HepG2 (cell line): ENCODE results near the gene TJP3. TPM values are rescaled to one million over a fixed set of nuclear protein-coding genes. Genes with fewer than 3 reads are reported as not detected.

Experiments used
- ATAC-seq: fragments of 200-7000 bp; cut with Tn5 transposase; 3 replicates; pipeline ENCODE4 v1.9.1; 2020; ENCODE audit warnings: mild to moderate bottlenecking, moderate library complexity
- BruUV-seq: library from RNA; stranded (reverse); fragments of 400-500 nt; replicated peaks from 2 replicates; lab custom pipeline; 2021; lab: Mats Ljungman, UMichigan
- CTCF ChIA-PET: fragments of 300-600 bp; formaldehyde crosslinking; extraction: SDS; loops from one replicate; lab custom pipeline; 2021; ENCODE audit warnings: low total read pairs, inconsistent platforms, low intra/inter-chr PET ratio; lab: Yijun Ruan, JAX
- POLR2A ChIA-PET: fragments of 350-600 bp; sonication (Branson Sonifier 250); formaldehyde crosslinking; loops from one replicate; lab custom pipeline; 2020; ENCODE audit warnings: antibody characterized with exemption, inconsistent platforms; lab: Yijun Ruan, JAX
- DNase-seq: peaks from one replicate; pipeline ENCODE4 v3.0.0-alpha.2; 2015; ENCODE audit warnings: low spot score
- FAIRE-seq: peaks from 3 replicates; lab custom pipeline; 2011; peaks lifted over from hg19 to GRCh38; lab: Jason Lieb, UNC
- H2AFZ ChIP-seq: one replicate; pipeline ENCODE4 v1.6.1; 2011; ENCODE audit warnings: low read length, inconsistent platforms
- H3K27ac ChIP-seq: fragments of 300-600 bp; 3 replicates; pipeline ENCODE4 v1.8.0; 2011; ENCODE audit warnings: mixed run types, mild to moderate bottlenecking, mixed read lengths, low read length, inconsistent platforms; ENCODE audit not compliant: insufficient read depth; ENCODE audit errors: extremely low read length
- H3K27me3 ChIP-seq, 2 experiments: fragments of 200-600 bp in 1 of 2; 2 replicates in 1 of 2; 3 replicates in 1 of 2; pipeline versions ENCODE4 v1.6.0 to v1.8.0; 2011; ENCODE audit warnings: low read length in 2 of 2, mild to moderate bottlenecking in 2 of 2, moderate library complexity in 2 of 2, inconsistent platforms in 1 of 2; ENCODE audit not compliant: insufficient read depth in 2 of 2, control insufficient read depth in 1 of 2
- H3K36me3 ChIP-seq, 2 experiments: fragments of 200-600 bp in 1 of 2; replicated peaks in 1 of 2; 2 replicates in 1 of 2; 3 replicates in 1 of 2; pipeline versions ENCODE4 v1.5.1 to v1.8.0; 2011; ENCODE audit warnings: low read length in 2 of 2, inconsistent platforms in 1 of 2; ENCODE audit not compliant: insufficient read depth in 2 of 2, control insufficient read depth in 1 of 2
- H3K4me1 ChIP-seq: 2 replicates; pipeline ENCODE4 v1.5.1; 2012; ENCODE audit warnings: low read length, inconsistent platforms; ENCODE audit not compliant: insufficient read depth
- H3K4me2 ChIP-seq: 2 replicates; pipeline ENCODE4 v1.6.0; 2011; ENCODE audit warnings: low read depth, low read length, inconsistent platforms
- H3K4me3 ChIP-seq, 3 experiments: fragments of 200-600 bp in 1 of 3; sonication (generic), shearing (Covaris generic) in 1 of 3; replicated peaks in 1 of 3; 2 replicates each; pipeline ENCODE4 v1.5.1; 2011 to 2016; ENCODE audit warnings: low read length in 3 of 3, inconsistent platforms in 2 of 3, low read depth in 2 of 3, mild to moderate bottlenecking in 2 of 3, control low read depth in 1 of 3, mixed read lengths in 1 of 3; ENCODE audit not compliant: insufficient read depth in 1 of 3
- H3K79me2 ChIP-seq: one replicate; pipeline ENCODE4 v1.6.1; 2011; ENCODE audit warnings: low read length, inconsistent platforms; ENCODE audit not compliant: insufficient read depth
- H3K9ac ChIP-seq: 2 replicates; pipeline ENCODE4 v1.6.0; 2011; ENCODE audit warnings: mild to moderate bottlenecking, low read depth, low read length, inconsistent platforms; ENCODE audit not compliant: insufficient read depth
- H3K9me3 ChIP-seq: 2 replicates; pipeline ENCODE4 v1.5.1; 2012; ENCODE audit warnings: mild to moderate bottlenecking, low read length
- H4K20me1 ChIP-seq: 2 replicates; pipeline ENCODE4 v1.6.0; 2011; ENCODE audit warnings: inconsistent platforms, mild to moderate bottlenecking, low read length, moderate library complexity; ENCODE audit not compliant: insufficient read depth
- MEIS2 ChIP-seq: sonication (generic); formaldehyde crosslinking; IDR thresholded peaks from 2 replicates; pipeline ENCODE4 v1.9.0; 2021; ENCODE audit warnings: mild to moderate bottlenecking, missing genetic modification reagents
- RAD51 ChIP-seq: fragments of 450-650 bp; IDR thresholded peaks from 2 replicates; pipeline ENCODE4 v1.6.1; 2016; ENCODE audit warnings: borderline replicate concordance
- TAF15 ChIP-seq: fragments of 200-400 bp; formaldehyde crosslinking; IDR thresholded peaks from one replicate; pipeline ENCODE4 v1.6.1; 2018; ENCODE audit warnings: mild to moderate bottlenecking, low read depth, low read length; ENCODE audit not compliant: poor library complexity, severe bottlenecking
- ZIK1 ChIP-seq: sonication (generic); formaldehyde crosslinking; IDR thresholded peaks from 2 replicates; pipeline ENCODE4 v1.5.0; 2020; ENCODE audit warnings: mild to moderate bottlenecking, low read depth, missing genetic modification reagents, borderline replicate concordance
- ZNF589 ChIP-seq: sonication (generic); formaldehyde crosslinking; conservative IDR thresholded peaks from 2 replicates; pipeline ENCODE4 v1.8.0; 2022; ENCODE audit warnings: mild to moderate bottlenecking, moderate library complexity, missing genetic modification reagents
- ZNF687 ChIP-seq: sonication (generic); formaldehyde crosslinking; IDR thresholded peaks from 2 replicates; pipeline ENCODE4 v1.5.1; 2020; ENCODE audit warnings: mild to moderate bottlenecking, missing genetic modification reagents, moderate library complexity
- ZXDC ChIP-seq: sonication (generic); formaldehyde crosslinking; IDR thresholded peaks from 2 replicates; pipeline ENCODE4 v1.5.0; 2020; ENCODE audit warnings: mild to moderate bottlenecking, missing genetic modification reagents
- WGBS: methylation state at CpG from one replicate; pipeline ENCODE4 v1.1.6; 2017; ENCODE audit warnings: low lambda C conversion rate; 5-methylcytosine and 5-hydroxymethylcytosine counted together
- in situ Hi-C: cut with HindIII; loops from 2 replicates; pipeline ENCODE4 v1.10.0; 2017; ENCODE audit warnings: low pct_unique_long_range_greater_than_20kb; ENCODE audit not compliant: extremely low pct_ligation_motif_present
- intact Hi-C: fragments of 100-400 bp; cut with micrococcal nuclease; formaldehyde crosslinking; loops from one replicate; pipeline ENCODE4 v1.10.0; 2022; ENCODE audit not compliant: unreplicated experiment
- polyA plus RNA-seq, 8 experiments: library from polyadenylated mRNA; depleted of rRNA in 3 of 8; stranded (reverse) in 7 of 8; unstranded in 1 of 8; fragments of >200 nt; fragmentation: Illumina TruSeq in 4 of 8; extraction: Trizol in 4 of 8; gene quantifications; 2 replicates each; pipeline versions ENCODE4 v1.2.1 to v1.2.3, GENCODE V29; 2011 to 2016; ENCODE audit warnings: low read depth in 4 of 8, missing spikeins in 1 of 8, mixed read lengths in 1 of 8; ENCODE audit not compliant: insufficient read depth in 1 of 8
- total RNA-seq, 5 experiments: library from RNA; depleted of rRNA; stranded (reverse); fragments of >200 nt; fragmentation: Illumina TruSeq; extraction: Trizol; gene quantifications; 2 replicates each; pipeline ENCODE4 v1.2.3, GENCODE V29; 2016; ENCODE audit warnings: low read depth in 1 of 5
- TF ChIP-seq, protein P1 (sequence below): sonication (generic); formaldehyde crosslinking; IDR thresholded peaks from 2 replicates; pipeline ENCODE4 v1.4.0; 2020; ENCODE audit warnings: missing genetic modification reagents

Gene TJP3
- total and polyA plus RNA-seq, 2 of the 13 experiments (the other 11 are each of a cell fraction or from before 2014, with no cell fraction given): 2.3 to 21.5 TPM

DNA sequence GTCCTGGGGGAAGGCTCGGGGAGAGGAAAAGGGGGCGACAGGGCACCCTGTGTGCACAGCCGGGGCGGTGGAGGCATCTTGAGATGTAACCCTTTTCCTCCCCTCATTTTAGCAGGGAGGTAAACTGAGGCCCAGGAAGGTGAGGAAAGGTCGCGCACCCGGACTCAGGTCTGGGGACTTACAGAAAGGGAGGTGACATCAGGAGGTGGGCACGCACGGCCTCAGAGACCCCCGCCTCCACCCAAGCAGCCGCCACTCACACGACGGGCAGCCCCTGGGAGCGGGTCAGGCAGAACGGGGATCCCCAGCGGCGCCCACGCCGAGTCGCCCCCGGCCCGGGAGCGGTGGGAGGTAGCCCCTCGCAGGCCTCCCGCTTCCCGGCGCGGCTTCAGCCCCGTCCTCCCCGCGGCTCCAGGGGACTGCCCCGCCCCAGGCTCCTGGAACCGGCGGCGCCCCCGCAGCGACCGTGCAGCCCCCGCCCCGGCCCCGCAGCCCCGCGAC is 8.4 kb upstream of the TJP3 start:
- POLR2A ChIA-PET: interaction anchor here (1.0 kb wide), 1 partner anchor 12 kb away, joined by 3 read pairs; no protein-coding TSS in a partner anchor
- BruUV-seq: no TSS peak
- in situ Hi-C loops: no loop called here
- ATAC-seq: peak; percentile 8
- peak overlapping the region; percentile 81 to 93 (median 89) for H3K4me3 ChIP-seq
- no CpG with 5 or more reads among the region's 43 CpGs for WGBS
- H4K20me1 ChIP-seq: peaks cover 5% of the 10 kb centered on the region; the same call in 1 of the 2 replicates
- peak overlapping the region; percentile 97 for H3K4me2 ChIP-seq
- intact Hi-C loops: loop anchor here (5.0 to 10.0 kb wide), 2 partner anchors 32 to 65 kb away; partner anchors contain the start of genes APBA3 and MRPL54
- H3K36me3 ChIP-seq: no peaks in the 10 kb centered on the region
- H3K9ac ChIP-seq: peak overlapping the region; percentile 85
- H3K9me3 ChIP-seq: no peaks in the 10 kb centered on the region
- DNase-seq: no peak
- H3K27me3 ChIP-seq: no peaks in the 10 kb centered on the region; a peak in 1 of 5 replicates
- H3K79me2 ChIP-seq: peaks cover 26% of the 10 kb centered on the region
- peak overlapping the region; percentile 18 for H3K27ac ChIP-seq
- H2AFZ ChIP-seq: no peak overlapping the region
- H3K4me1 ChIP-seq: peaks cover 15% of the 10 kb centered on the region
- CTCF ChIA-PET: interaction anchor here (1.3 kb wide), 1 partner anchor 33 kb away, joined by 5 read pairs; no protein-coding TSS in a partner anchor
- no peak for FAIRE-seq
- TF ChIP-seq ZNF687 (CRISPR knock-in tag): peak; percentile 34
- TF ChIP-seq ZXDC: no peak
- TF ChIP-seq, protein P1, sequence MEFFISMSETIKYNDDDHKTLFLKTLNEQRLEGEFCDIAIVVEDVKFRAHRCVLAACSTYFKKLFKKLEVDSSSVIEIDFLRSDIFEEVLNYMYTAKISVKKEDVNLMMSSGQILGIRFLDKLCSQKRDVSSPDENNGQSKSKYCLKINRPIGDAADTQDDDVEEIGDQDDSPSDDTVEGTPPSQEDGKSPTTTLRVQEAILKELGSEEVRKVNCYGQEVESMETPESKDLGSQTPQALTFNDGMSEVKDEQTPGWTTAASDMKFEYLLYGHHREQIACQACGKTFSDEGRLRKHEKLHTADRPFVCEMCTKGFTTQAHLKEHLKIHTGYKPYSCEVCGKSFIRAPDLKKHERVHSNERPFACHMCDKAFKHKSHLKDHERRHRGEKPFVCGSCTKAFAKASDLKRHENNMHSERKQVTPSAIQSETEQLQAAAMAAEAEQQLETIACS: no peak
- TF ChIP-seq TAF15: no peak
- TF ChIP-seq ZNF589 (CRISPR knock-in tag): 0 out of 2 replicates have a peak, but pooled peaks have one; percentile 26
- no peak for TF ChIP-seq RAD51
- TF ChIP-seq ZIK1: no peak
- no peak for TF ChIP-seq MEIS2 (CRISPR knock-in tag)
